B cell (primary cell): ENCODE results near the gene TMPRSS11A.

ENCODE experiments used
- EZH2 ChIP-seq: IDR thresholded peaks from 2 replicates; pipeline ENCODE4 v1.6.1; 2012; ENCODE audit warnings: borderline replicate concordance, low read depth, mild to moderate bottlenecking, moderate library complexity, low read length; ENCODE audit not compliant: insufficient read depth, poor library complexity, severe bottlenecking
- TF ChIP-seq, protein P1 (sequence below): fragments of 200-600 bp; IDR thresholded peaks from one replicate; pipeline ENCODE4 v1.8.0; 2022; ENCODE audit warnings: antibody characterized with exemption, mild to moderate bottlenecking

- TF ChIP-seq, protein P1, sequence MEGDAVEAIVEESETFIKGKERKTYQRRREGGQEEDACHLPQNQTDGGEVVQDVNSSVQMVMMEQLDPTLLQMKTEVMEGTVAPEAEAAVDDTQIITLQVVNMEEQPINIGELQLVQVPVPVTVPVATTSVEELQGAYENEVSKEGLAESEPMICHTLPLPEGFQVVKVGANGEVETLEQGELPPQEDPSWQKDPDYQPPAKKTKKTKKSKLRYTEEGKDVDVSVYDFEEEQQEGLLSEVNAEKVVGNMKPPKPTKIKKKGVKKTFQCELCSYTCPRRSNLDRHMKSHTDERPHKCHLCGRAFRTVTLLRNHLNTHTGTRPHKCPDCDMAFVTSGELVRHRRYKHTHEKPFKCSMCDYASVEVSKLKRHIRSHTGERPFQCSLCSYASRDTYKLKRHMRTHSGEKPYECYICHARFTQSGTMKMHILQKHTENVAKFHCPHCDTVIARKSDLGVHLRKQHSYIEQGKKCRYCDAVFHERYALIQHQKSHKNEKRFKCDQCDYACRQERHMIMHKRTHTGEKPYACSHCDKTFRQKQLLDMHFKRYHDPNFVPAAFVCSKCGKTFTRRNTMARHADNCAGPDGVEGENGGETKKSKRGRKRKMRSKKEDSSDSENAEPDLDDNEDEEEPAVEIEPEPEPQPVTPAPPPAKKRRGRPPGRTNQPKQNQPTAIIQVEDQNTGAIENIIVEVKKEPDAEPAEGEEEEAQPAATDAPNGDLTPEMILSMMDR, result no peak
- TF ChIP-seq EZH2, result no peak
Observed at GRCh38 chr4:67879486-67879885, 83.8 kb downstream of the TMPRSS11A start.
